Tibial nerve (tissue), 4 donors: ENCODE results near the gene RITA1. TPM values are rescaled to one million over a fixed set of nuclear protein-coding genes. Genes with fewer than 3 reads are reported as not detected.
A peak's percentile ranks its signal among the peaks of the same experiment; 100 is the strongest.

Experiments
- DNase-seq, 2 donors: peaks; one replicate each; pipeline ENCODE4 v3.0.0-alpha.2; 2019; ENCODE audit warnings: low spot score in 2 of 2
- H3K27ac ChIP-seq, 4 donors: fragments of 200-600 bp; sonication (generic) in 3 of 4; one replicate each; pipeline ENCODE4 v1.5.1; 2017 to 2019; ENCODE audit warnings: mild to moderate bottlenecking in 1 of 4
- H3K27me3 ChIP-seq, 2 donors: fragments of 200-600 bp; sonication (generic) in 1 of 2; one replicate each; pipeline versions ENCODE4 v1.5.1 to v1.6.0; 2017 to 2019
- H3K36me3 ChIP-seq, 3 donors: fragments of 200-600 bp; sonication (generic); one replicate each; pipeline ENCODE4 v1.5.1; 2018 to 2019
- H3K4me1 ChIP-seq, 4 donors: fragments of 200-600 bp; sonication (generic) in 3 of 4; one replicate each; pipeline ENCODE4 v1.5.1; 2017 to 2019
- H3K4me3 ChIP-seq, 4 donors: fragments of 200-600 bp; sonication (generic) in 3 of 4; one replicate each; pipeline ENCODE4 v1.5.1; 2017 to 2019; ENCODE audit warnings: mild to moderate bottlenecking in 1 of 4, moderate library complexity in 1 of 4
- H3K9me3 ChIP-seq, 4 donors: fragments of 200-600 bp; sonication (generic) in 3 of 4; one replicate each; pipeline ENCODE4 v1.5.1; 2017 to 2019
- EP300 ChIP-seq, 2 donors: sonication (generic); formaldehyde crosslinking; IDR thresholded peaks; one replicate each; pipeline ENCODE4 v1.6.1; 2017; ENCODE audit warnings: antibody characterized with exemption in 2 of 2, mild to moderate bottlenecking in 1 of 2
- POLR2A ChIP-seq, 2 donors: fragments of 450-650 bp; IDR thresholded peaks; one replicate each; pipeline ENCODE4 v1.6.1; 2017; ENCODE audit warnings: antibody characterized with exemption in 2 of 2, mild to moderate bottlenecking in 2 of 2, moderate library complexity in 2 of 2
- WGBS, 2 donors: methylation state at CpG; one replicate each; pipeline ENCODE4 v1.1.5; 2018; 5-methylcytosine and 5-hydroxymethylcytosine counted together
- total RNA-seq, 4 donors: library from RNA; depleted of rRNA; stranded (reverse); fragments of >200 nt; gene quantifications; one replicate each; pipeline ENCODE4 v1.1.0, GENCODE V29; 2016
- TF ChIP-seq, protein P1 (sequence below), 5 experiments: fragments of 200-600 bp in 3 of 5; fragments of 450-650 bp in 2 of 5; sonication (generic) in 3 of 5; IDR thresholded peaks; one replicate each; pipeline ENCODE4 v1.5.1; 2016 to 2019; ENCODE audit warnings: antibody characterized with exemption in 5 of 5, mild to moderate bottlenecking in 3 of 5, moderate library complexity in 2 of 5

Gene RITA1
- total RNA-seq, 4 donors from 2014 or later = 8.3 to 27.5 (median 14.1) TPM

GRCh38 chr12:113191227-113191626 is 5.7 kb downstream of the RITA1 start:
- 93 to 95% methylated on average over 10 to 19 of the region's 19 CpGs for WGBS, 2 donors
- no peak for TF ChIP-seq POLR2A (IDR thresholded peaks at IDR 0.05)
- TF ChIP-seq, protein P1, sequence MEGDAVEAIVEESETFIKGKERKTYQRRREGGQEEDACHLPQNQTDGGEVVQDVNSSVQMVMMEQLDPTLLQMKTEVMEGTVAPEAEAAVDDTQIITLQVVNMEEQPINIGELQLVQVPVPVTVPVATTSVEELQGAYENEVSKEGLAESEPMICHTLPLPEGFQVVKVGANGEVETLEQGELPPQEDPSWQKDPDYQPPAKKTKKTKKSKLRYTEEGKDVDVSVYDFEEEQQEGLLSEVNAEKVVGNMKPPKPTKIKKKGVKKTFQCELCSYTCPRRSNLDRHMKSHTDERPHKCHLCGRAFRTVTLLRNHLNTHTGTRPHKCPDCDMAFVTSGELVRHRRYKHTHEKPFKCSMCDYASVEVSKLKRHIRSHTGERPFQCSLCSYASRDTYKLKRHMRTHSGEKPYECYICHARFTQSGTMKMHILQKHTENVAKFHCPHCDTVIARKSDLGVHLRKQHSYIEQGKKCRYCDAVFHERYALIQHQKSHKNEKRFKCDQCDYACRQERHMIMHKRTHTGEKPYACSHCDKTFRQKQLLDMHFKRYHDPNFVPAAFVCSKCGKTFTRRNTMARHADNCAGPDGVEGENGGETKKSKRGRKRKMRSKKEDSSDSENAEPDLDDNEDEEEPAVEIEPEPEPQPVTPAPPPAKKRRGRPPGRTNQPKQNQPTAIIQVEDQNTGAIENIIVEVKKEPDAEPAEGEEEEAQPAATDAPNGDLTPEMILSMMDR (IDR thresholded peaks at IDR 0.05) = no peak
- TF ChIP-seq EP300 (IDR thresholded peaks at IDR 0.05) = no peak
- H3K4me1 ChIP-seq = peaks cover 0 to 35% (median 13%) of the 10 kb centered on the region in 4 donors
- no peaks in the 10 kb centered on the region for H3K27me3 ChIP-seq
- no peak overlapping the region for H3K27ac ChIP-seq
- H3K36me3 ChIP-seq = peaks cover 0 to 45% (median 9%) of the 10 kb centered on the region in 3 donors
- no peak for DNase-seq
- no peaks in the 10 kb centered on the region for H3K9me3 ChIP-seq
- no peak overlapping the region for H3K4me3 ChIP-seq

DNA sequence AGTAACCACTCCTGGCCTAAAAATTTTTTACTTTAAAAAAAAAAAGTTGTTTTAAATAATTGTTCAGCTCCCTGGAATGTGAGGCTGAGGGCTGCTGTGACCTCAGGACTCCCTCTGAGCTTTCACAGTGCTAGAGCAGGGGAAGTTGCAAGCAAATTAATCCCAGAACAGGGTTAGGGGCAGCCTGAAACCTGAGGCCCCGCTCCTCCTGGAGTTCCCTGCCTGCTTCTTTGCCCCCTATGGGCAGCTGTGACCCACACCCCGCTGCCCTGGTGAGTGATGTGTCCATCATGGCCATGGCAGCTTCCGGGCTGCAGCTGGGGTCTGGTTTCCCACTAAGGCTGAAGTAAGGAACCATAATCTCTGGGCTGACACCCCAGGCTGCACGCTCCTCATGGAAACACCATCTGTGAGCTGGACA is 9.5 kb downstream of the RITA1 start:
- Histone ChIP-seq H3K27ac (peak overlapping the region in 2 of 4 donors; percentile 45 to 72), H3K27me3 (no peaks in the 10 kb centered on the region), H3K4me1 (peaks cover 0 to 28% (median 4%) of the 10 kb centered on the region in 4 donors), H3K4me3 (no peak overlapping the region), H3K36me3 (peaks cover 0 to 26% (median 9%) of the 10 kb centered on the region in 3 donors), H3K9me3 (no peaks in the 10 kb centered on the region)
- 55 to 61% methylated on average over 4 of the region's 4 CpGs for WGBS, 2 donors
- TF ChIP-seq, protein P1 (IDR thresholded peaks at IDR 0.05) = no peak
- TF ChIP-seq POLR2A (IDR thresholded peaks at IDR 0.05) = no peak
- no peak for TF ChIP-seq EP300 (IDR thresholded peaks at IDR 0.05)
- DNase-seq = no peak

DNA sequence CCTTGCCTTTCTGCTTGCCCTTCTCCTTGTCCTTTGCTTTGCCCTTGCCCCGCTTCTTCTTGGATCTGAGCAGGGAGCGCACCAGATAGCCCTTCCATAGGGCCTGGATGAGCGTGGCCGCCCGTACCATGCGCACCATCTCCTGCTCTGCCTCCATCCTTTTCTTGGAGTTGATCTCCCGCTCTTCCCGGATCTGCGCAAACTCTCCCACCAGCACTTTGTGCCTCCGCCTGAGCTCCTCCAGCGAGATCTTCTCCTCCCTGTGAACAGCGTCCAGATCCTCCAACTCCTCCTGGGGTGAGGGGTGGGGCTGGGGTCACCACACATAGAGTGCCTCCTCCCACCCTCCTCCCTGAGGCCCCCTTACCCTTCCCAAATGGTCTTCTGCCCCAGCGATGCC is 10.1 kb downstream of the RITA1 start:
- 92 to 94% methylated on average over 13 of the region's 13 CpGs for WGBS, 2 donors
- TF ChIP-seq, protein P1 (IDR thresholded peaks at IDR 0.05) = no peak
- TF ChIP-seq EP300 (IDR thresholded peaks at IDR 0.05) (no peak), POLR2A (IDR thresholded peaks at IDR 0.05) (no peak)
- Histone ChIP-seq H3K27me3 (no peaks in the 10 kb centered on the region), H3K36me3 (peaks cover 0 to 22% (median 9%) of the 10 kb centered on the region in 3 donors), H3K27ac (no peak overlapping the region), H3K4me1 (peaks cover 0 to 28% (median 4%) of the 10 kb centered on the region in 4 donors), H3K9me3 (no peaks in the 10 kb centered on the region), H3K4me3 (no peak overlapping the region)
- DNase-seq = no peak

GRCh38 chr12:113196582-113196981 is 11.1 kb downstream of the RITA1 start:
- peaks cover 0 to 28% (median 4%) of the 10 kb centered on the region in 4 donors for H3K4me1 ChIP-seq
- H3K36me3 ChIP-seq = peaks cover 0 to 12% (median 5%) of the 10 kb centered on the region in 3 donors
- no peaks in the 10 kb centered on the region for H3K27me3 ChIP-seq
- H3K27ac ChIP-seq = no peak overlapping the region
- TF ChIP-seq EP300 (IDR thresholded peaks at IDR 0.05) = no peak
- no peak for TF ChIP-seq POLR2A (IDR thresholded peaks at IDR 0.05)
- TF ChIP-seq, protein P1 (IDR thresholded peaks at IDR 0.05) = no peak
- H3K4me3 ChIP-seq = no peak overlapping the region
- no peak for DNase-seq
- H3K9me3 ChIP-seq = no peaks in the 10 kb centered on the region
- 79 to 80% methylated on average over 7 of the region's 7 CpGs for WGBS, 2 donors

DNA sequence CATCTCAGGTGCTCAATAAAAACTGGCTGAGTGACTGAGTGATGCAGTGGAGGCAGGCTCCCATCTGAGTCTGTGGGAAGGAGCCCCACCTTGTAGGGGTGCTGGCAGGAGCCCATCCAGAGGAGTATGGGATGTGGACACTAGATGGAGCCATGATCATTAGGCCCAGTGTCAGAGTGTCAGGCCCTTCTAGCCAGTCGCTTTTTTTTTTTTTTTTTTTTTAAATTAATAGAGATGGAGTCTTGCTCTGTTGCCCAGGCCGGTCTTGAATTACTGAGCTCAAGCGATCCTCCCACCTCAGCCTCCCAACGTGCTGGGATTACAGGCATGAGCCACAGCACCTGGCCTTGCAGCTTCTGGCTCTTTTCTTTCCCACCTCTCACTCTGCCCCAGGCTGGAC is 11.5 kb downstream of the RITA1 start:
- H3K36me3 ChIP-seq = peaks cover 0 to 8% (median 1%) of the 10 kb centered on the region in 3 donors
- no peaks in the 10 kb centered on the region for H3K9me3 ChIP-seq
- no peak overlapping the region for H3K27ac ChIP-seq
- H3K27me3 ChIP-seq = no peaks in the 10 kb centered on the region
- DNase-seq = peak; percentile 49 to 87
- 11 to 14% methylated on average over 4 of the region's 4 CpGs for WGBS, 2 donors
- peaks cover 0 to 28% (median 4%) of the 10 kb centered on the region in 4 donors for H3K4me1 ChIP-seq
- H3K4me3 ChIP-seq = no peak overlapping the region
- TF ChIP-seq POLR2A (IDR thresholded peaks at IDR 0.05) (no peak), EP300 (IDR thresholded peaks at IDR 0.05) (peak in 1 of 2 donors; percentile 44)
- TF ChIP-seq, protein P1 (IDR thresholded peaks at IDR 0.05) = peak; percentile 52 to 69 (median 64)
